ENCODE data around the gene AFG3L2.

Gene AFG3L2

GRCh38 chr18:12347895-12348294 lies 29.1 kb downstream of the AFG3L2 start:
- TF ChIP-seq, protein P1, sequence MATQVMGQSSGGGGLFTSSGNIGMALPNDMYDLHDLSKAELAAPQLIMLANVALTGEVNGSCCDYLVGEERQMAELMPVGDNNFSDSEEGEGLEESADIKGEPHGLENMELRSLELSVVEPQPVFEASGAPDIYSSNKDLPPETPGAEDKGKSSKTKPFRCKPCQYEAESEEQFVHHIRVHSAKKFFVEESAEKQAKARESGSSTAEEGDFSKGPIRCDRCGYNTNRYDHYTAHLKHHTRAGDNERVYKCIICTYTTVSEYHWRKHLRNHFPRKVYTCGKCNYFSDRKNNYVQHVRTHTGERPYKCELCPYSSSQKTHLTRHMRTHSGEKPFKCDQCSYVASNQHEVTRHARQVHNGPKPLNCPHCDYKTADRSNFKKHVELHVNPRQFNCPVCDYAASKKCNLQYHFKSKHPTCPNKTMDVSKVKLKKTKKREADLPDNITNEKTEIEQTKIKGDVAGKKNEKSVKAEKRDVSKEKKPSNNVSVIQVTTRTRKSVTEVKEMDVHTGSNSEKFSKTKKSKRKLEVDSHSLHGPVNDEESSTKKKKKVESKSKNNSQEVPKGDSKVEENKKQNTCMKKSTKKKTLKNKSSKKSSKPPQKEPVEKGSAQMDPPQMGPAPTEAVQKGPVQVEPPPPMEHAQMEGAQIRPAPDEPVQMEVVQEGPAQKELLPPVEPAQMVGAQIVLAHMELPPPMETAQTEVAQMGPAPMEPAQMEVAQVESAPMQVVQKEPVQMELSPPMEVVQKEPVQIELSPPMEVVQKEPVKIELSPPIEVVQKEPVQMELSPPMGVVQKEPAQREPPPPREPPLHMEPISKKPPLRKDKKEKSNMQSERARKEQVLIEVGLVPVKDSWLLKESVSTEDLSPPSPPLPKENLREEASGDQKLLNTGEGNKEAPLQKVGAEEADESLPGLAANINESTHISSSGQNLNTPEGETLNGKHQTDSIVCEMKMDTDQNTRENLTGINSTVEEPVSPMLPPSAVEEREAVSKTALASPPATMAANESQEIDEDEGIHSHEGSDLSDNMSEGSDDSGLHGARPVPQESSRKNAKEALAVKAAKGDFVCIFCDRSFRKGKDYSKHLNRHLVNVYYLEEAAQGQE (IDR thresholded peaks at IDR 0.05; ENCODE audit: insufficient read depth in 1 of 2, low read depth in 2 of 2, low read length in 2 of 2) = no peak
- TF ChIP-seq POLR2AphosphoS5 (IDR thresholded peaks at IDR 0.05; ENCODE audit: low read depth, low read length) (no peak), FOXP2 (optimal IDR thresholded peaks at IDR 0.05; ENCODE audit: borderline replicate concordance, extremely low read depth, extremely low read length, insufficient read depth) (no peak), TAF1 (IDR thresholded peaks at IDR 0.05; ENCODE audit: borderline replicate concordance, insufficient read depth, low read length) (no peak), SIN3A (IDR thresholded peaks at IDR 0.05; ENCODE audit: borderline replicate concordance, insufficient read depth, low read length) (no peak)

DNA sequence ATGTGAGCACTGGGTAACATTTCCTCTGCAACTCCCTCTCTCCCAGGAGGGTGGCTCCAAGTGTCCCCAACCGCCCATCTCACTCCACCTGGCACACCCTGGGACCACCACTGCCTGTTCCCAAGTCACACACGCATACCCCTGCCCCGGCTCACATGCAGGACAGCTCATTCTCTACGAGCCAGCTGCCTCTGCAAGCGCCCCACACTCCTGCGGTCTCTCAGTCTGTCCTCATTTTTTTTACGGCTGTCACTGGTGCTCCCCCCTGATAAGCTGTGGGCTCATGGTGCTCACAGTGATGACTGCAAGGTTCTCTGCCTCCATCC lies 30.8 kb downstream of the AFG3L2 start:
- TF ChIP-seq SIN3A (IDR thresholded peaks at IDR 0.05; ENCODE audit: borderline replicate concordance, insufficient read depth, low read length) (no peak), TAF1 (IDR thresholded peaks at IDR 0.05; ENCODE audit: borderline replicate concordance, insufficient read depth, low read length) (no peak), POLR2AphosphoS5 (IDR thresholded peaks at IDR 0.05; ENCODE audit: low read depth, low read length) (no peak), FOXP2 (optimal IDR thresholded peaks at IDR 0.05; ENCODE audit: borderline replicate concordance, extremely low read depth, extremely low read length, insufficient read depth) (no peak)
- TF ChIP-seq, protein P1 (IDR thresholded peaks at IDR 0.05; ENCODE audit: insufficient read depth in 1 of 2, low read depth in 2 of 2, low read length in 2 of 2) = no peak

GRCh38 chr18:12345491-12346239 lies 31.4 kb downstream of the AFG3L2 start:
- TF ChIP-seq, protein P1 (IDR thresholded peaks at IDR 0.05; ENCODE audit: insufficient read depth in 1 of 2, low read depth in 2 of 2, low read length in 2 of 2) = no peak
- TF ChIP-seq POLR2AphosphoS5 (IDR thresholded peaks at IDR 0.05; ENCODE audit: low read depth, low read length) (no peak), SIN3A (IDR thresholded peaks at IDR 0.05; ENCODE audit: borderline replicate concordance, insufficient read depth, low read length) (no peak), TAF1 (IDR thresholded peaks at IDR 0.05; ENCODE audit: borderline replicate concordance, insufficient read depth, low read length) (no peak), FOXP2 (optimal IDR thresholded peaks at IDR 0.05; ENCODE audit: borderline replicate concordance, extremely low read depth, extremely low read length, insufficient read depth) (no peak)

- TF ChIP-seq SIN3A (IDR thresholded peaks at IDR 0.05; ENCODE audit: borderline replicate concordance, insufficient read depth, low read length) = no peak
- no peak for TF ChIP-seq POLR2AphosphoS5 (IDR thresholded peaks at IDR 0.05; ENCODE audit: low read depth, low read length)
- TF ChIP-seq, protein P1 (IDR thresholded peaks at IDR 0.05; ENCODE audit: insufficient read depth in 1 of 2, low read depth in 2 of 2, low read length in 2 of 2) = no peak
- no peak for TF ChIP-seq TAF1 (IDR thresholded peaks at IDR 0.05; ENCODE audit: borderline replicate concordance, insufficient read depth, low read length)
- TF ChIP-seq FOXP2 (optimal IDR thresholded peaks at IDR 0.05; ENCODE audit: borderline replicate concordance, extremely low read depth, extremely low read length, insufficient read depth) = no peak
Observed at GRCh38 chr18:12342661-12343060, 34.4 kb downstream of the AFG3L2 start.

All from PFSK-1 (cell line).